ENCODE data around the gene WDR37.
A peak's percentile ranks its signal among the peaks of the same experiment; 100 is the strongest.

WDR37 gene

GRCh38 chr10:1074052-1074747 lies 18.0 kb downstream of the WDR37 start:
- DNase-seq (ENCODE audit: low read depth in 1 of 2, low spot score in 1 of 2) = no peak

GRCh38 chr10:1074748-1075308 lies 18.6 kb downstream of the WDR37 start:
- no peak for DNase-seq (ENCODE audit: low read depth in 1 of 2, low spot score in 1 of 2)

GRCh38 chr10:1078668-1079067 lies 22.5 kb downstream of the WDR37 start:
- no peak for DNase-seq (ENCODE audit: low read depth in 1 of 2, low spot score in 1 of 2)

- DNase-seq (ENCODE audit: low read depth in 1 of 2, low spot score in 1 of 2) = no peak
Observed at GRCh38 chr10:1083581-1083980, 27.4 kb downstream of the WDR37 start.

- DNase-seq (ENCODE audit: low read depth in 1 of 2, low spot score in 1 of 2) = no peak
Observed at GRCh38 chr10:1084011-1084950, 28.1 kb downstream of the WDR37 start.

DNA sequence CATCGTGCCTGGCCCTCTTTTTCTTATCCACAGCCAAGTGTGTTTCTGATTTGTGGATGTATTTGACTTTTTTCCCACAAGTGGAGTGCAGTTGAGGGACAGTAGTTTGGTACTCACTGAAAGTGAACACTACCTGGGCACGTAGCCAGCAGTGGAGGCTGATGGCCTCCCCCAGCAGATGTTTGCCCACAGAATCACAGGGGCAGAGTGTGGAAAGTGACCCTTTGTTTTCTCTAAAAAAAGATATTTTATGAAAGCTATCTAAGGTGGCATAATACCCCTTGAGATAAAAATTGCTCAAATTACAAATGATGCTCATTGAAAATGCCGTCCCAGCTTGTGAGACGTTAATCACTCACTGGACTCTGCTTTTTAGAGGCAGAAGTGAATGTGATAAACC lies 29.1 kb downstream of the WDR37 start:
- no peak for DNase-seq (ENCODE audit: low read depth in 1 of 2, low spot score in 1 of 2)

- no peak for DNase-seq (ENCODE audit: low read depth in 1 of 2, low spot score in 1 of 2)
Observed at GRCh38 chr10:1086787-1087186, 30.6 kb downstream of the WDR37 start.

DNA sequence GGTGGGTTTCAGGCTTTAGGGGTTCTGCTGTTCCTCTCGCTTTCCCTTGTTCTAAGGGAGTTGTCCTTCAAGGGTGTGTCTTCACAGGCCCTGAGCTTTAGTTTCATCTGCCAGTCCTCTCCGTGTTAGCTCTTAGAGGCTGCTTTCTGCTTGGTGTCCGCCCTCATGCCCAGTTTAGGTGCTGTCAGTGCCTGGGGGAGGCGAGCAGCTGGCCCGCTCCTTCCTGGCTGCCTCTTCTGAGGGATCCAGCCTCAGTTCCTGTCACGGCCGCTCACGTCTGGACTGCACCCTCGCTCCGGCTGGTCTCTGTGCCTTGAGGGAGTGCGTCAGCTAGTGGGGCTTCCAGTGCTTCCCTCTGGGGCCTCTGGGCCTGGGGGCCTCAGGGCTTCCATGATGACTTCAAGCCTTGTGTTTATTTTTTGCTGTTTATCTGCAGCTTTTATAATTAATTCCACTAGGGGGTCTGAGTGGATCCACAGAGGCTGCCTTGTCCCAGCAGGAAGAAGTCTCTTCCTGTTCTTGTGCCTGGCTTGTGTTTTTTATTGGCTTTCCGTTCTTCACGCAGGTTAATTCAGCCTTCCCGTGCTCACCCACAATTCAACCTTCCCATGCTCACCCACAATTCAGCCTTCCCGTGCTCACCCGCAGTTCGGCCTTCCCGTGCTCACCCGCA lies 33.0 kb downstream of the WDR37 start:
- no peak for DNase-seq (ENCODE audit: low read depth in 1 of 2, low spot score in 1 of 2)

DNA sequence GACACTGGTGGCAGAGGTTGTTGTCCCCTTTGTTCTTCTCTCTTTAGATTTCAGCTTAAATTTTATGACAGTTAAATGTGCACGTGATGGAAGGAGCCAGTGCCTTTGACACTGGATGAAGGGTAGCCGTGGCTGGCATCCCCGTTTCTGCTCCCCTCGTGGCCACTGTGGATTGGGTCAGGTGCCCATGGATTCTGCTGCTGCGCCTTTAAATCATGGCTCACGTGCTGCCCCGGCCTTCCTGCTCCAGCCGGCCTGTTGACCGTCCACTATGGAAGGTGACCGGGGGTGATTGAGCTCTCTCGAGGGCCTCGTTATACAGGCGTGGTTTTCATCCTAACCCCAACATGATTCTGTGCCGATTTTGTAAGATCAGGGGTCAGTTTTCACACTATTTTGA lies 34.5 kb downstream of the WDR37 start:
- DNase-seq (ENCODE audit: low read depth in 1 of 2, low spot score in 1 of 2) = no peak

DNA sequence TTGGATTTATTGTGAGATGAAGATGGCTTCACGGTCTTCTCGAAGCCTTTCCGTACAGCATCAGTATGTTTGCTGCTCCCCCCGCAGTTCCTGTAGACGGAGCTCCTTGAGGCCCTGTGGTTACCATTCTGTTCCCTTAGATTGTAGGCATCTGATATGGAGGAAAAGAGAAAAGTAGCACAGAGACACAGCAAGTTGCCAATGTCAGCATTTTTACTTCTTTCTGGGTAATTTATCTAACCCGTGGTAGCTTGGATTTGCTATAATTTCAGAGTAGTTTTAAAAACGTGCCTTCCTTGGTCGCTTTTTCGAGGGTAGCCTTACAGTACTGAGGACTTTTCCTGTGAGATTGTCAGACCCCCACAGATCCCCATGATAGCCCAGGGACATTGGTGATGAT lies 37.5 kb downstream of the WDR37 start:
- no peak for DNase-seq (ENCODE audit: low read depth in 1 of 2, low spot score in 1 of 2)

- DNase-seq (ENCODE audit: low read depth in 1 of 2, low spot score in 1 of 2) = peak in 1 of 2 donors; percentile 24
Observed at GRCh38 chr10:1094112-1095057, 38.2 kb downstream of the WDR37 start.

- DNase-seq (ENCODE audit: low read depth in 1 of 2, low spot score in 1 of 2) = no peak
Observed at GRCh38 chr10:1095498-1095897, 39.3 kb downstream of the WDR37 start.

GRCh38 chr10:1096287-1096889 lies 40.2 kb downstream of the WDR37 start:
- DNase-seq (ENCODE audit: low read depth in 1 of 2, low spot score in 1 of 2) = no peak

DNA sequence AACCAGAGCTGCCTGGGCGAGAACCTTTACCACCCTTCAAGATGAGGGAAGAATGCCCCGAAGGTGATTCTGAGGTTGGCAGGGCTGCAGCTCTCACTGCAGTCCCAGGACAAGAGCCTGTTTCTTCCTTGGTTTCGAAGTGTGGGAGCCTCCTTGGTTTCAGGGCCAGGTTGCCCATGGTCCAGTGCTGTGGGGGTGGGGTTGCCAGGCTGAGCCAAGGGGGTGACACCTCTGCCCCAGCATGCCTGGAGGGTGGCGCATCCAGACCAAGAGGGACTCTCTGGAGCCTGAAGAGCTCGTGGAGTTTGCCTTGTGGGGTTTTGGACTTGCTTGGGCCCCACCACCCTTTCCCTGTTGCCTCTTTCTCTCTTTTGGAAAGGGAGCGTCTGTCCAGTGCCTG lies 41.3 kb downstream of the WDR37 start:
- no peak for DNase-seq (ENCODE audit: low read depth in 1 of 2, low spot score in 1 of 2)

GRCh38 chr10:1100143-1100542 lies 44.0 kb downstream of the WDR37 start:
- no peak for DNase-seq (ENCODE audit: low read depth in 1 of 2, low spot score in 1 of 2)

DNA sequence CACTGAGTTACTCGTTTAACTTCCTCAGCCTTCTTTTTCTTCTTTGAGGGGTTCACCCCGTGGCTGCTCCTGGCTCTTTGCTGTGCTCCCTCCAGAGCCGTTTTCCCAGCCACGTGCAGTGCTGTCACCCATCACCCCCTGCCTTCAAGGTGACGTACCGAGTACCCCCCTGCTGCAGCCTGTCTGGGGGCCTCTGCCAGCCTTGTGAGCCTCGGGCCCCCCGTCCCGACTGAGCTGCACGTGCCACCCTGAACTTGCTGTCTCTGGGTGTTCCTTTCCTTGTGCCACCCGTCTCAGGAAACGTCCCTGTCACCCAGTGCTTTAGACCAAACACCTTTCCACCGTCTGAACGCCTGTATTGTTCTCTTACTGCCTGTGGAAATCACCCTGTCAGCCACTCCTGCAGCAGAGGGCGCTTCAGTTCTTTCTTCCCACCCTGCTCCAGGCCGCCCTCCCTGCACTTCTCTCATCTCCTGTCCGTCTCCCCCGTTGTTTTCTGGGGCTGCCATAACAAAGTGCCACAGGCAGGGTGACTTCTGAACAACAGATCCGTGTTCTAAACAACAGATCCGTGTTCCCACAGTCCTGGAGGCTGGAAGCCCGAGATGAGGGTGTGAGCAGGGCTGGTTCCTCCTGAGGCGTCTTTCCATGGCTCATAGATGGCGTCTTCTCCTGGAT lies 44.6 kb downstream of the WDR37 start:
- no peak for DNase-seq (ENCODE audit: low read depth in 1 of 2, low spot score in 1 of 2)

GRCh38 chr10:1101946-1102345 lies 45.8 kb downstream of the WDR37 start:
- no peak for DNase-seq (ENCODE audit: low read depth in 1 of 2, low spot score in 1 of 2)

DNA sequence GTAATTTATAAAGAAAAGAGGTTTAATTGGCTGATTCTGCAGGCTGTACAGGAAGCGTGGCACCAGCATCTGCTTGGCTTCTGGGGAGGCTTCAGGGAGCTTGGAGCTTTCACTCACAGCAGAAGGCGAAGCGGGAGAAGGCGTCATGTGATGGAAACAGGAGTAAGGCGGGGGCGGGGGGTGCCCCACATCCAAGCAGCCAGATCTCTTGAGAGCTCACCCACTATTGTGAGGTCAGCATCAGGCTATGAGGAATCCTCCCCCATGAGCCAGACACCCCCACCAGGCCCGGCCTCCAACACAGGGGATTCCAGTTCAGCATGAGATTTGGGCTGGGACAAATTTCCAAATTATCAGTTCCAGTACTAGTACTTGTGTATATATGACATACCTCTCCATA lies 46.2 kb downstream of the WDR37 start:
- no peak for DNase-seq (ENCODE audit: low read depth in 1 of 2, low spot score in 1 of 2)

DNA sequence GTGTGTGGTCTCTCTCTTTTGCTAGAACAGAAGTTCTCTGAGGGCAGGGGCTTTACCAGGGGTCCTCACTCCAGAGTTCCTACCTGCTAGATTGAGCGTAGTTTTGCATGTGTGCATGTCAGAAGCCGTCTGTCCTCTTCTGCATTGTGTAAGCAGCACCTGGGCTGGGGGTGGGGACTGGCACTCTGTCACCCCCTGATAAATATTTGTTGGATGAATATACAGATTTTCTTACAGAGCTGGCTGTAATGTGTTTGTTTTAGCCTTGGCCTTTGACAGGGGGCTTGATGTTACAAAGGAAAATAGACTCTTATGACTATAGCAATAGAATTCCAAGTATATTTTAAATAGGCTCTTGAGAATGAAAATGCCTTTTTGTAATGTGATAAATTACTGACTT lies 46.6 kb downstream of the WDR37 start:
- no peak for DNase-seq (ENCODE audit: low read depth in 1 of 2, low spot score in 1 of 2)
